NCI-H1930 (cell line): Measurements from ENCODE around the gene BTN3A1.
"Not testable (repeated sequence)": the region's sequence is repeated elsewhere in the genome, so short reads cannot be mapped to it uniquely, and the experiment has no call there.

Experiments used
- DNase-seq, 2 experiments: peaks; one replicate each; lab custom pipeline; 2025; lab: John Stamatoyannopoulos, UW

Gene BTN3A1

GRCh38 chr6:26415036-26415614 lies 13.1 kb downstream of the BTN3A1 start:
- DNase-seq: no peak

- DNase-seq: no peak
These were observed 13.7 kb downstream of the BTN3A1 start for GRCh38 chr6:26415791-26416190.

GRCh38 chr6:26416288-26416687 lies 14.2 kb downstream of the BTN3A1 start:
- DNase-seq: no peak

- not testable (repeated sequence) for DNase-seq
These were observed 16.0 kb downstream of the BTN3A1 start for GRCh38 chr6:26418077-26418476.

- not testable (repeated sequence) for DNase-seq
These were observed 16.7 kb downstream of the BTN3A1 start for GRCh38 chr6:26418795-26419194.

- no peak for DNase-seq
These were observed 18.7 kb downstream of the BTN3A1 start for GRCh38 chr6:26420688-26421171.

- peak; percentile 30 to 66 for DNase-seq
These were observed 19.4 kb downstream of the BTN3A1 start for GRCh38 chr6:26421259-26422144.

GRCh38 chr6:26422329-26422728 lies 20.3 kb downstream of the BTN3A1 start:
- no peak for DNase-seq

GRCh38 chr6:26426691-26427450 lies 24.8 kb downstream of the BTN3A1 start:
- no peak for DNase-seq

GRCh38 chr6:26427451-26427809 lies 25.4 kb downstream of the BTN3A1 start:
- DNase-seq: no peak

- DNase-seq: no peak
These were observed 26.1 kb downstream of the BTN3A1 start for GRCh38 chr6:26428206-26428605.

- DNase-seq: no peak
These were observed 28.7 kb downstream of the BTN3A1 start for GRCh38 chr6:26430787-26431186.

GRCh38 chr6:26431258-26432172 lies 29.4 kb downstream of the BTN3A1 start:
- no peak for DNase-seq

- no peak for DNase-seq
These were observed 30.6 kb downstream of the BTN3A1 start for GRCh38 chr6:26432627-26433201.

- not testable (repeated sequence) for DNase-seq
These were observed 31.6 kb downstream of the BTN3A1 start for GRCh38 chr6:26433680-26434079.

- no peak for DNase-seq
These were observed 33.9 kb downstream of the BTN3A1 start for GRCh38 chr6:26436018-26436417.

- DNase-seq: no peak
These were observed 35.5 kb downstream of the BTN3A1 start for GRCh38 chr6:26437550-26437949.

- no peak for DNase-seq
These were observed 35.9 kb downstream of the BTN3A1 start for GRCh38 chr6:26438000-26438399.

- DNase-seq: no peak
These were observed 37.4 kb downstream of the BTN3A1 start for GRCh38 chr6:26439151-26440125.

GRCh38 chr6:26440977-26441358 lies 38.9 kb downstream of the BTN3A1 start:
- no peak for DNase-seq
